Activated naive CD4-positive, alpha-beta T cell treated with anti-CD3 and anti-CD28 coated beads, Interleukin-2, amount 50 U/mL, for 16 hours (primary cell): ENCODE results near the gene MKNK1.

Experiments used
- DNase-seq: peaks from one replicate; pipeline ENCODE4 v3.0.0-alpha.2; 2020

Gene MKNK1

DNA sequence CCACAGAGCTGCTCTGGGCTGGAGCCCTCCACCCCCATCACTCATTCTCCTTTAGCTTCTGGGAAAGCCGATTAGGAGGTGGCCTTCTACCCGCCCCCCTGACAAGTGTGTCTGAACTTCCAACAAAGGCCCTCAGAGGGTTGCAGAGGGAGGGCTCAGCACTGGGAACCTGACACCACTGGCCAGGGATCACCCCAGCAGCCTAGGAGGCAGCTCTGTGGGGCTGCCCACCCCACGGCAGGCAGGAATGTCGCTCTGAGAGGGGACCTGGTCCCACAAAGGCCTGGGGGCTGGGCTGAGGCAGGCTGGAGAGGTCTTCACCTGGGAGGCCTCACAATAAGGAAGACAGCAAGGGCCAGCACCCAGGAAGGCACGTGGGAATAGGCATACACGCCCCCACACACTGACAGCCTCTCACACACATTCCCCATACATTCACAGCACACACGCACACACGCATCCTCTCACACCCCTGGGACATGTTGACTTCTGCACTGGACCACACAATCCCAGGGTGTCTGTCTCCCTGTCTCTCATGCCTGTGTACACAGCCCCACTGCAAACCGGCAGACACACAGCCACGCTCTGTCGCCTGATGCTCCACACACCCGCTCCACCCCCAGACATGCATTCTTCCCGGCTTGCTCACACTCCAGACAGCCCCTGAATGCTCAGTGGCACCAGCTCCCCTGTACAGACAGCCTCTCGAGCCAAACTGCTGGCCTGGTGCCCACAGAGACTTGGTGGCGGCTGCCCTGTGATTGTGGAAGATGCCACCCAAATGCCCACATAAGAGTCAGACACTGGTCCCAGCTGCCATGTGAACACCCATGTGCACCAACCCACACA lies 83.8 kb downstream of the MKNK1 start:
- DNase-seq: no peak

DNA sequence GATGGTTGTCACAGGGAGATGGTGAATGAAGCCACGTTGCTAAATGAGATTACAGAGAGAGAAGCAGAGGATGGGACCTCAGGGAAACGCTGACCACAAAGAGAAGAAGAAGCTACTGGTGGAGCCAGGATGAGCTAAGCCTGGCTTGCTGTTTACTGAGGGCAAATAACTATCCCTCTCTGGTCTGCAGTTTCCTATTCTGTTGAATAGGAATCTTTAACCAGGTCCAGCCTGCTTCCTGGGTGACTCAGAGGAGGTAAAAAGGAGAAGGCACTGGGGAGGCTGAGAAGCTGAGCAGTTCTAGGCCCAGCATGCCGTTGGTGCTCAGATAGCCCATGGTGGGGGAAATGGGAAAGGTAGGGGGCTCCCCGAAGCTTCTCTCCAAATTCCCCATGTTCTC lies 84.9 kb downstream of the MKNK1 start:
- no peak for DNase-seq

DNA sequence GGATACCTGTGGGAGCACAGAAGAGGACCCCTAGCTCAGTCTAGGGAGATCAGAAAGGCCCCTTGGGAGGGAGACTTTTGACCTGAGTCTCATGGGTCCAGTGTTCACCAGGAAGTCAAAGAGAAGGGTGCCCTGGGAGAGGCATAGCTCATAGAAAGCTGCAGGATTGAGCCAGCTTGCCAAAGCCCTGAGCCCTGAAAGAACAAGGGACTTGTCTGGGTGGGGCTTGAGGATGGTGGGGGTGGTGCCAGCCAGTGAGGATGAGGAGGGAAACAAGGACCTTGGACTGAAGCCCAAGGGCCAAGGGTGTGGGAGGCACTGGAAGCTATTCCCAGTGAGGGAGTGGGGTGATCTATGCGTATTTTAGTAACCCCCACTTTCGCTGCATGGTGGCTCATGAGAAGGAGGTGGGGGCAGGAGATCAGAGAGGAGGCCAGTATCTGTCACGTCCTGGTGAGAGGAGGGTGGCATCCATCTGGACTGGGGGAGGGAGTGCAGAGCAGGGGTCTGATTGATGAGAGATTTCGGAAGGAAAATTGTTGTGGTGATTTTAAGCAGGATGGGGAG lies 86.1 kb downstream of the MKNK1 start:
- no peak for DNase-seq

DNA sequence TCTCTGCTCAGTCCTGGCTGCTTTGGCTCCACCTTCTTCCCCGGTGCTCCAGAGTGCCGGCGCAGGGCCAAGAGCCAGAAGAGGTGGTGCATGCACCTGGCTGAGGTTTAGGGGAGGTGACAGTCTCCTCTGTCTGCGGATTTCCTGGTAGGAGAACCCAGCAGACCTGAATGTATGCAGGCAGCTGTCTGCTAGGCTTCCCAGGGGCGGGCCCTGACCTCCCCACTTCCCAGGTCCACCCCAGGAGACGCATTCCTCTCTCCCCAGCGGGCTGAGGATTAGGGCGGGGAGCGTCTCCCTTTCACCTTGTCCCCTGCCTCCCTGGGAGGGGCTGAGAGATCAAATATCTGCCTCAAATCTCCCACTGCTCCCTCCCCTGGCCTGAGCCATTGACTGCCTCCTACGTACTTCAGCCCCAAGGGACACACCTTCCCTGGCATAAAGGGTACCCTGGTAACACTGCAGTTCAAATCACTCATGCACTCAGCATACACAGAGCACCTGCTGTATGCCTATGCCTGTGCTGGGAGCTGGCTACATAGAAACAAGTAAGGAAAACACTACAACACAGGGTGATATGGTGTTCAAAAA lies 87.0 kb downstream of the MKNK1 start:
- no peak for DNase-seq

DNA sequence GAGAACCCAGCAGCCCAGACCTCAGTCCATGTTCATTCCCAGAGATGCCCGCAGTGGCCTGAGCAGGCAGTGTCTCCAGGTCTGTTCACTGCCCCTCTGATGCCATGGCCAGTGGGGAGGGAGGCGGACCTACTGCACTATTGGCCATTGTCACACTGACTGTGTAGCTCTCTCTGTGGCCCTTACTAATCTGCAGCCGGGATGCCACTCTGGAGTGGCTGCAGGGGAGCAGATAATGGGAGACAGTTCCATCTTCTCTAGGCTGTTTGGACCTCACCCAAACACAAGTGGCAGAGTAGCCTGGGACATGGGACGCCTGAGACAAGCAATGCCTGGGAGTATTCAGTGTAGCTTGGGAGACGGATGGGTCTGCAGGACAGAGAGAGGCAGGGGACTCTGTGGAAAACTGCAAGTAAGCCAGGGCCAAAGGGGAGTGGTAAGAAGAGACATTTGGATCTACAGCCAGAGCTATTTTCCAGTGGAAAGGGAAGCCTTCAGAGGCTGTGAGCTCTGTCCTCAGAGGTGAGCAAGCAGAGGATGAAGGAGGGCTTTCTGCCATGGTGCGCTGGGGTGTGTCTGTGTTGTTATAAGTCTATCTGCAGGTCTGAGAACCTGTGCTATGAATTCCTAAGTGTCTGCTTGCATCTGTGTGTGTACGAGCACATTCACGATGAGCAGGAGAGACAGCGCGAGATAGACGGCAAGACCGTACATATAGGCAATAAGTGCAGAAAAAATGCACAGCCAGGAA lies 87.7 kb downstream of the MKNK1 start:
- DNase-seq: no peak

DNA sequence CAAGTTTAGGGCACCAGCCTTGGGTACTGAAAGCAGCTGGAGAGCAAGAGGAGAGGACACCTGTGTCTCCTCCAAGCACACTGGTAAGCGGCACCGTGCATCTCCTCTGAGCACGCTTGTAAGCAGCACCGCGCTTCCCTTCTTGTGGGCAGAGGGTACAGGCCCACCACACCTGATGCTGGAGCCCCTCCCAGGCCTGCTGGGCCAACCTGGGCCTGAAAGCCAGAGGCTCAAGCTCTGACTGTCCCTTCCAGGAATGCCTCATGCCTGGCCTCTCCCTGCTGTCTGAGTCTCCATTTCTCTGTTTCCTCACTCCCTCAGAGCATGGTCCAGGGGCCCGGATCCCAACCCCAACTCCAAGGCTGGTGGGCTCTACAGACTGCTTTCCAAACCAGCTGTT lies 88.5 kb downstream of the MKNK1 start:
- no peak for DNase-seq

DNA sequence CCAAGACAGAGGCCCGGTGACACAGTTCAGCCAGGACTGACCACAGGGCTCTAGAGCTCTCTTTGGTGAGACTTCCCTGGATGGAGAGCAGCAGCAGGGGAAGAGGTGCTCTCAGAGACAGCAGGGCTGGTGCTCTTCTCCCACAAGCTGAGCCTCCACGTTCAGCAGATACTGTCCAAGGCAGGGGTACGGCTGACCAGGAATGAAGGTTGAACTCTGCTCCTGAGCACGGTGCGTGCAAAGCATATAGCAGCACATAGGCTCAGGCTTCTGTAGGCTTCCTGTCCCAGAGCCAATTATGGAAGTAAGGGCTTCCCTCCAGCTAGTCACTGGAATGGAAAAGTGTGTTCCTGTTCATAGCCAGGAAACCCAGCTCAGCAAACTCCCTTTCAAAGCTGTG lies 90.5 kb downstream of the MKNK1 start:
- no peak for DNase-seq

DNA sequence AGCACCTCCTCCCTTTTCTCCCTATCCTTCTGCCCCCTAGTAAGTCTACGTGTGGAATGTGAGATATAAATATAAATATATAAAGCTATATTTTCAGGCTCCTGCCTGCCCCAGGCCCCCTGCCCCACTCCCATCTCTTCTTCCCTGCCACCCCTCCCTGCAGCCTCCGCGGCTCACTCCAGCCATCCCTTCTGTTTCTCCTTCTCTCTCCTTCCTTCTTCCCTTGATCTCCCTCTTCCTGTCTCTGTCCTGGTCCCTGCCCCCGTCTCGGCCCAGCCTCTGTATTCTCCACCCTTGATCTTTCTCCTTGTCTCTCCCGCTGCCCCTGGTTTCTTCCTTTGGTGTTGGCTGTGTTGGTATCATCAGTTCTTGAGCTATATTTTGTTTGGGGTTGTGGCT lies 91.3 kb downstream of the MKNK1 start:
- no peak for DNase-seq

DNA sequence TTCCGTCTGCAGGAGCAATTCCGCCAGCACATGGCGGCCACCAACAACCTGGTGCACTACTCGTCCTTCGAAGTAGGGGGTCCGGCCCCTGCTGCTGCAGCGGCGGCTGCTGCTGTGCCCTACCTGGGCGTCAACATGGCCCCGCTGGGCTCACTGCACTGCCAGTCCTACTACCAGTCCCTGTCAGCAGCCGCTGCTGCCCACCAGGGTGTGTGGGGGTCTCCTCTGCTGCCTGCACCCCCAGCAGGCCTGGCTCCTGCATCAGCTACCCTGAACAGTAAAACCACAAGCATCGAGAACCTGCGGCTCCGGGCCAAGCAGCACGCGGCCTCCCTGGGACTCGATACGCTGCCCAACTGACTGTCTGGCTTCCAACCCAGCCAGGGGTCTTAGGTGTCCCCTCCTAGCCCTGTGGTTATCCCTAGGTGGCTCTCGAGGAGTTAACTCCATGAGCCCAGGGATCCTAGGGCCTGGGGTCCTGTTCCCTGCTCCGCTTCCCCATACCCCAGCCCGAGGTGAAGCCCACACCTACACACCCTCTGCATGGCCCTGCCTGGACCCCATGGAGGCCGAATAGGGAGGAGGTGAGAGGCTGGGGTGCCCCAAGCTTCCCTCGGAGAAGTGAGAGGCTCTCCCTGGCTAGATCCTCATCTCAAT lies 91.8 kb downstream of the MKNK1 start:
- DNase-seq: no peak

DNA sequence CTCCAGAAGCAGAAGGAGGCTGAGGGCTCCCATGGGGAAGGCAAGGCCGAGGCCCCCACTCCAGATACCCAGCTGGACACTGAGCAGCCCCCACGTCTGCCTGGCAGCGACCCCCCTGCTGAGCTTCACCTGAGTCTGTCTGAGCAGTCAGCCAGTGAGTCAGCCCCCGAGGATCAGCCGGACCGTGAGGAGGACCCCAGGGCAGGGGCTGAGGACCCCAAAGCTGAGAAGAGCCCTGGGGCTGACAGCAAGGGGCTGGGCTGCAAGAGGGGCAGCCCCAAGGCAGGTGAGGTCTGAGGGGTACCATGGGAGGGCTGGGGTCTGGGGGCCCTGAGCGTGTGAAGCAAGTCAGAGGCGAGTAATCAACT lies 93.1 kb downstream of the MKNK1 start:
- no peak for DNase-seq

DNA sequence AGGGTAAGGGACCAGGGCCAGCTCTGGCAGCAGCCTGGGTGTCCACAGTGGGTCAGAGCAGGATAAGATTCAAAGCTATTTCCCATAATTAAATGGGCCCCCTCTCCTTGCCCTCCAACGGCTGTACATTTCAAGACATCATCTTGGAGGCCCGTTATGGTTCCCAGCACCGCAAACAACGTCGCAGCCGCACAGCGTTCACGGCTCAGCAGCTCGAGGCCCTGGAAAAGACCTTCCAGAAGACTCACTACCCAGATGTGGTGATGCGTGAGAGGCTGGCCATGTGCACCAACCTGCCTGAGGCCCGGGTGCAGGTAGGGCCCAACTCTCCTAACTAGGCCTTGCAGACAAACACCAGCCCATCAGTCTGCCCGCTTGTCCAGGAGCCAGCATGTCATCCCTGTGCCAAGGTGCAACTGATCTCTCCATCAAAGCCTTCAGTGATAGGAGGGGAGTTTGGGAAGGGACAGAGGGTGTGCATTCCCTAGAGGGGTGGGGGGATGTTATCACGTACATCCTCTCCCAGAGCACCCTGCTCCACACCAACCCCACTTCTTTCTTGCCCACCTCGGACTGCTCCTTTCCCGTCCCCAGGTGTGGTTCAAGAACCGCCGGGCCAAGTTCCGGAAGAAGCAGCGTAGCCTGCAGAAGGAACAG lies 93.6 kb downstream of the MKNK1 start:
- DNase-seq: no peak

DNA sequence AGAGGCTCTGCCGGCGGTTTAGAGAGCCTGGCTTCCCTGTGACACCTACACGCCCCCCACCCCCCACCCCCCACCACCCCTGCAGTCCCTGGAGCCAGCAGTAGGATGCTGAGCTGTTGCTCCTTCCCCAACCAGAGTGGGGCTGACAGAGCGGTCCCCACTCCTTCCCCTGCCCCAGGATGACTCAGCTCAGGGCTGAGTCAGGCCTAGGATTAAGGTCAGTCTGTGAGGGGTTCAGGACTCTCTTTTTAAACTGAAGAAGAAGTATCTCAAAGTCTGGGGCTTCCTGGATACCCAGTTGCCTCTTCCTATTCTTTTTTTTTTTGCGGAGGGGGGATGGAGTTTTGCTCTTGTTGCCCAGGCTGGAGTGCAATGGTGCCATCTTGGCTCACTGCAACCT lies 95.3 kb downstream of the MKNK1 start:
- DNase-seq: no peak
